Lower leg skin (tissue), 3 donors: ENCODE measurements around the gene TRIO.

Source experiments
- POLR2A ChIP-seq, 2 donors: fragments of 450-650 bp; IDR thresholded peaks; one replicate each; pipeline ENCODE4 v1.6.1; 2016 to 2017; ENCODE audit warnings: antibody characterized with exemption in 2 of 2, mild to moderate bottlenecking in 1 of 2, moderate library complexity in 1 of 2
- TF ChIP-seq, protein P1 (sequence below), 3 donors: fragments of 450-650 bp; IDR thresholded peaks; one replicate each; pipeline ENCODE4 v1.5.1; 2016; ENCODE audit warnings: antibody characterized with exemption in 3 of 3, mild to moderate bottlenecking in 3 of 3, moderate library complexity in 2 of 3

DNA sequence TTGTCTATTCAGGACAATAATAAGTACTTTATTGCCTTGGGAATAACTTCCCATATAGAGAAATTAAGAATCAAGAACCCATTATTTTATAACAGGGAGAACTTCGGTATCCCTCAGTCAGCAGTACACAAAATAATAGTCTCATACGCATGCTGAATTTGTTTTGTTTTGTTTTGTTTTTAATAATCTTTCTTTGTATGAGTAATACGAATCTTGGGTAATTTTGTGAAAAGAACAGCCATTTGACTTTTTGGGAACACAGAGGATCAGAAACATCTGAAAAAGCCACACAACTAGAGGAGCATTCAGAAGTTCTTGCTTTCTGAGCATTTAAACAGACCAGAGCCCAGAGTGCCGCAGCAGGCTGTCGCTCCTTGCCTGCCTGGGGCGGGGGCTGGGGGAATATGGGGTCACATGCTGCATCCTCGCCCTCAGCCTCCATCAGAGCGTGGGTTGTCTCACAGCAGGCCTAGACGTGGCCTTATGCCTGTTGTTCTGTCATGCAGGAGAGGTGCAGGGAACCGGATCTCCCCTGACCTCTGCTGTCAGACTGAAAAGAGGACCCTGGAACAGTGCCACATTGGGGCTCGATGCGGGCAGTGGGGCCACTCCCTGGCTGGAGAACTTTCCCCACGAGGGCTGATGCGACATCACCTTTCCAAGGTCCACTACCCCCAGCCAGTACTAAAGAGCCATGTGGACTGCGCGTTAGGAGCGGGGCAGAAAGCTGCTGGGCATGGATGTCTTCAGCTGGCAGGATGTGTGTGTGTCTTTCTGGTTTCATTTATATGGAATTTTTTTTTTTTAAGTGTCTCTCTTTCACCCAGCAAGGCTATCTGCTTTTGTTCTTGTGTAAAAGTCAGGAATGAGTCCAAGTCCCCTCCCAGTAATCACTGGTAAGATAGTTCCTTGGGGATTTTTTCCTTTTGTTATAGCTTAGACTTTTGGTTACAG, 305.1 kb downstream of the TRIO start:
- TF ChIP-seq, protein P1, sequence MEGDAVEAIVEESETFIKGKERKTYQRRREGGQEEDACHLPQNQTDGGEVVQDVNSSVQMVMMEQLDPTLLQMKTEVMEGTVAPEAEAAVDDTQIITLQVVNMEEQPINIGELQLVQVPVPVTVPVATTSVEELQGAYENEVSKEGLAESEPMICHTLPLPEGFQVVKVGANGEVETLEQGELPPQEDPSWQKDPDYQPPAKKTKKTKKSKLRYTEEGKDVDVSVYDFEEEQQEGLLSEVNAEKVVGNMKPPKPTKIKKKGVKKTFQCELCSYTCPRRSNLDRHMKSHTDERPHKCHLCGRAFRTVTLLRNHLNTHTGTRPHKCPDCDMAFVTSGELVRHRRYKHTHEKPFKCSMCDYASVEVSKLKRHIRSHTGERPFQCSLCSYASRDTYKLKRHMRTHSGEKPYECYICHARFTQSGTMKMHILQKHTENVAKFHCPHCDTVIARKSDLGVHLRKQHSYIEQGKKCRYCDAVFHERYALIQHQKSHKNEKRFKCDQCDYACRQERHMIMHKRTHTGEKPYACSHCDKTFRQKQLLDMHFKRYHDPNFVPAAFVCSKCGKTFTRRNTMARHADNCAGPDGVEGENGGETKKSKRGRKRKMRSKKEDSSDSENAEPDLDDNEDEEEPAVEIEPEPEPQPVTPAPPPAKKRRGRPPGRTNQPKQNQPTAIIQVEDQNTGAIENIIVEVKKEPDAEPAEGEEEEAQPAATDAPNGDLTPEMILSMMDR (IDR thresholded peaks at IDR 0.05) = no peak
- no peak for TF ChIP-seq POLR2A (IDR thresholded peaks at IDR 0.05)
